Measurements from ENCODE around the gene IFNAR2.
A peak's percentile ranks its signal among the peaks of the same experiment; 100 is the strongest.

The IFNAR2 gene

GRCh38 chr21:33199100-33199464 is 30.7 kb upstream of the IFNAR2 start:
- Histone ChIP-seq H3K9me3 (ENCODE audit: insufficient read depth, low read length) (no peaks in the 10 kb centered on the region), H3K4me3 (ENCODE audit: low read length) (no peak overlapping the region), H4K20me1 (ENCODE audit: insufficient read depth, low read length) (no peaks in the 10 kb centered on the region), H2AFZ (ENCODE audit: low read depth, low read length) (no peak overlapping the region), H3K36me3 (replicated peaks; ENCODE audit: low read depth, low read length) (no peaks in the 10 kb centered on the region), H3K79me2 (ENCODE audit: low read length) (no peaks in the 10 kb centered on the region), H3K27me3 (ENCODE audit: low read depth, low read length) (no peaks in the 10 kb centered on the region), H3K9ac (ENCODE audit: low read length) (no peak overlapping the region), H3K27ac (ENCODE audit: low read length) (no peak overlapping the region), H3K4me2 (ENCODE audit: low read length) (peak overlapping the region; percentile 22; the same call in 1 of the 2 replicates), H3K4me1 (ENCODE audit: low read length) (peaks cover 37% of the 10 kb centered on the region)
- TF ChIP-seq CTCF (IDR thresholded peaks at IDR 0.05; ENCODE audit: low read depth, low read length), result no peak
- TF ChIP-seq EZH2phosphoT487 (IDR thresholded peaks at IDR 0.05; ENCODE audit: low read depth), result no peak

GRCh38 chr21:33199516-33200217 is 30.1 kb upstream of the IFNAR2 start:
- Histone ChIP-seq H3K4me2 (ENCODE audit: low read length) (peak overlapping the region; percentile 37; the same call in 1 of the 2 replicates), H3K27ac (ENCODE audit: low read length) (no peak overlapping the region), H3K36me3 (replicated peaks; ENCODE audit: low read depth, low read length) (no peaks in the 10 kb centered on the region), H3K9me3 (ENCODE audit: insufficient read depth, low read length) (no peaks in the 10 kb centered on the region), H3K4me1 (ENCODE audit: low read length) (peaks cover 43% of the 10 kb centered on the region), H3K79me2 (ENCODE audit: low read length) (no peaks in the 10 kb centered on the region), H3K4me3 (ENCODE audit: low read length) (no peak overlapping the region), H3K9ac (ENCODE audit: low read length) (no peak overlapping the region), H2AFZ (ENCODE audit: low read depth, low read length) (no peak overlapping the region), H4K20me1 (ENCODE audit: insufficient read depth, low read length) (no peaks in the 10 kb centered on the region), H3K27me3 (ENCODE audit: low read depth, low read length) (no peaks in the 10 kb centered on the region)
- peak; percentile 75 for TF ChIP-seq CTCF (IDR thresholded peaks at IDR 0.05; ENCODE audit: low read depth, low read length)
- TF ChIP-seq EZH2phosphoT487 (IDR thresholded peaks at IDR 0.05; ENCODE audit: low read depth), result no peak

GRCh38 chr21:33201956-33202355 is 27.8 kb upstream of the IFNAR2 start:
- Histone ChIP-seq H3K27me3 (ENCODE audit: low read depth, low read length) (no peaks in the 10 kb centered on the region), H3K4me1 (ENCODE audit: low read length) (peaks cover 52% of the 10 kb centered on the region), H2AFZ (ENCODE audit: low read depth, low read length) (no peak overlapping the region), H3K27ac (ENCODE audit: low read length) (no peak overlapping the region), H3K36me3 (replicated peaks; ENCODE audit: low read depth, low read length) (no peaks in the 10 kb centered on the region), H3K79me2 (ENCODE audit: low read length) (no peaks in the 10 kb centered on the region), H3K4me3 (ENCODE audit: low read length) (no peak overlapping the region), H4K20me1 (ENCODE audit: insufficient read depth, low read length) (no peaks in the 10 kb centered on the region), H3K9me3 (ENCODE audit: insufficient read depth, low read length) (no peaks in the 10 kb centered on the region), H3K4me2 (ENCODE audit: low read length) (no peak overlapping the region), H3K9ac (ENCODE audit: low read length) (no peak overlapping the region)
- TF ChIP-seq EZH2phosphoT487 (IDR thresholded peaks at IDR 0.05; ENCODE audit: low read depth) (no peak), CTCF (IDR thresholded peaks at IDR 0.05; ENCODE audit: low read depth, low read length) (no peak)

GRCh38 chr21:33202464-33203363 is 27.0 kb upstream of the IFNAR2 start:
- Histone ChIP-seq H2AFZ (ENCODE audit: low read depth, low read length) (no peak overlapping the region), H3K36me3 (replicated peaks; ENCODE audit: low read depth, low read length) (no peaks in the 10 kb centered on the region), H3K4me2 (ENCODE audit: low read length) (no peak overlapping the region)

More at GRCh38 chr21:33202464-33203363, 27.0 kb upstream of the IFNAR2 start:
- H3K79me2 ChIP-seq (ENCODE audit: low read length), result no peaks in the 10 kb centered on the region
- peaks cover 55% of the 10 kb centered on the region for H3K4me1 ChIP-seq (ENCODE audit: low read length)
- H4K20me1 ChIP-seq (ENCODE audit: insufficient read depth, low read length), result no peaks in the 10 kb centered on the region
- TF ChIP-seq EZH2phosphoT487 (IDR thresholded peaks at IDR 0.05; ENCODE audit: low read depth) (no peak), CTCF (IDR thresholded peaks at IDR 0.05; ENCODE audit: low read depth, low read length) (no peak)
- no peak overlapping the region for H3K9ac ChIP-seq (ENCODE audit: low read length)
- no peak overlapping the region for H3K27ac ChIP-seq (ENCODE audit: low read length)
- no peaks in the 10 kb centered on the region for H3K27me3 ChIP-seq (ENCODE audit: low read depth, low read length)
- H3K9me3 ChIP-seq (ENCODE audit: insufficient read depth, low read length), result no peaks in the 10 kb centered on the region
- no peak overlapping the region for H3K4me3 ChIP-seq (ENCODE audit: low read length)

Measured in OCI-LY3 (cell line).